SK-N-DZ (cell line): Measurements from ENCODE around the gene RNF17.

Experiments
- DNase-seq: peaks from one replicate; pipeline ENCODE4 v3.0.0-alpha.2; 2015; ENCODE audit warnings: low spot score

Gene RNF17

DNA sequence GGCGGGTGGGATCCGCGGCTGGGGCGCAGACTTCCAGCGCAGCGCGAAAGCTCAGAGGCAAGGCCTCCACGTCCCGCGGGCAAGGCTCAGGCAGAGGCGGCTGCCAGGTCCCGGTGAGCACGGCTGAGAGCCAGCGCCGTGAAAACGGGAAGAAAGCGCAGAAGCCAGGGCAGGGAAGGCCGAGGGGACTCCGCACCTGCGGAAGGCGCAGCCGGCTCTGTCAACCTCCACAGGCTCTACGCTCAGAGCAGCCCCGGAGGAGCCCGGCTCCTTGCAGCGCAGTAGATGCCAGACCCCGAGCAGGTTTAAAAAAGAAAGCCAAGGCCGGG is 131.0 kb downstream of the RNF17 start:
- DNase-seq = no peak

DNA sequence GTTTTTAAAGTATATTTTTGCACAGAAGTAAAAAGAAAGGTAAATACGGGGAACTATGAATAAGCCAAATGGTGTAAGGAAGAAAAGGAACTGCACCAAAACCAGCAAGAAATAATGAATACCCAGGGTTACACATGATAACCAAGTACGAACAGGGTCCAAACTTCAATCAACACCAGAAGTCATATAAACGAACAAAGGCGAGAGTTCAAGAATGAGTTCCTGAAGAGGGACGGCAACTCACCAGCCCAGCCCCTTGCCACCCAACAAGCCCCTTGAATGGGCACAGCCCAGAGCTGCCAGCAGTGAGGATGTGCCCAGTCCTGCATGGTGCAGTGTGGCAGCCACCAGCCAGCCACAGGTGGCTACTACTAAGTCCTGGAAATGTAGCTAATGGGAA is 132.1 kb downstream of the RNF17 start:
- DNase-seq = no peak

DNA sequence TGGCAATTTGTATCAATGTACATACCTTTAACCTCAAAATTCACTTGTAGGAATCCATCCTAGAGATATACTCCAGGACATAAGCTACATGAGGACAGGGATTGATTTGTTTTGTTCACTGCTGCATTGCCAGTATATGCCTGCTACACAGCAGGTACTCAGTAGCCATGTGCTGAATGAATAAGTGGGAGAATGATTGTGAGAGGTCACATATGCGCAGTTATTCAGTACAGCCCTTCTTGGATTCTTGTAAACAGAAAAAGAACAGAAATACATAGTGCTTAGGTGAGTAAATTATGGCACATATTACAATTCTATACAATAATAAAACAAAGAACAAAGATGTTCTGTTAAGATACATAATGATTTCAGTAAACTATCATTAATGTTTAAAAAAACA is 133.3 kb downstream of the RNF17 start:
- DNase-seq = no peak

DNA sequence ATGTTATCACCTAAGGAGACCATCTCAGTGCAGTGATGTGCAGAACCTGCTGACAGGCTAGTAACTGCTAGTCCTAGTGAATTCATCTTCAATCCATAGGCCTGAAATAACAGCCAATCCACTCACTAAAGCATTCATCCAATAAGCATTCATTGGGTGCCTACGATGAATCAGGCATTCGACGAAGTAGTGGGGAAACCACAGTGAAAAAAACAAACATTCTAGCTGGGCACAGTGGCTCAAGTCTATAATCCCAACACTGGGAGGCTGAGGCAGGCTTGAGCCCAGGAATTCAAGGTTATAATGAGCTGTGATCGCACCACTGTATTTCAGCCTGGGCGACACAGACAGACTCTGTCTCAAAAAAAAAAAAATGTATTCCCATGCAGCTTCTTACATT is 135.6 kb downstream of the RNF17 start:
- no peak for DNase-seq

DNA sequence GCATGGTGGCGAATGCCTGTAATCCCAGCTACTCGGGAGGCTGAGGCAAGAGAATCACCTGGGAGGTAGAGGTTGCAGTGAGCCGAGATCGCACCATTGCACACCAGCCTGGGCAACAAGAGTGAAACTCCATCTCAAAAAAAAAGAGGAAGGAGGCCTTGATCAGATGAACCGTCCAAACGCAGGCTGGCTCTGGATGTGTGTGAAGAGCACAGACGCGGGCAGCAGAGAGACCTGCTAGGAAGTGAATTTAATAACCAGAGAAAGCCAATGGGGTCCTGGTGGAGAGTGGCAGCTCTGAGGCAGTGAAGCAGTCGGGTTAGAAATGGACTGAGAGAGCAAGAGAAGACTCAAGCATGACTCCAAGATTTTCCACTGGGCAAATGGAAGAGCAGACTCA is 136.5 kb downstream of the RNF17 start:
- no peak for DNase-seq

DNA sequence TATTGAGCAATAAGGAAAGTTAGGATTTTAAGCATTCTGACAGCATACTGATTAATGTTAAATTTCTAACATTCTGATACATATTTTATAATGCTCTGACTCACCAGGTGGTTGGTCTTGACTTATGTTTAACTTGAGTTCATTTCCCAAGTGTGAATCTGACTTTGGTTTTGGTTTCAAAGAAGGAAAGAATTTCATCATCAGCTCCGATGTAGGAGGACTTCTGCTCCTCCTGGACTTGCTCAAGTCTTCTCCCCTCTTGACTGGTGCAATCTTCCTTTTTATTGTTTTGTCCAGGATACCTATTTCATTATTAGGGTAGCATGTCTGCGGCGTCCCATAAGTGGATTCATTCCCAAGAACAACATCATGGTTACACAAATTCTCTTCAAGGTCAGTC is 141.3 kb downstream of the RNF17 start:
- DNase-seq = no peak

DNA sequence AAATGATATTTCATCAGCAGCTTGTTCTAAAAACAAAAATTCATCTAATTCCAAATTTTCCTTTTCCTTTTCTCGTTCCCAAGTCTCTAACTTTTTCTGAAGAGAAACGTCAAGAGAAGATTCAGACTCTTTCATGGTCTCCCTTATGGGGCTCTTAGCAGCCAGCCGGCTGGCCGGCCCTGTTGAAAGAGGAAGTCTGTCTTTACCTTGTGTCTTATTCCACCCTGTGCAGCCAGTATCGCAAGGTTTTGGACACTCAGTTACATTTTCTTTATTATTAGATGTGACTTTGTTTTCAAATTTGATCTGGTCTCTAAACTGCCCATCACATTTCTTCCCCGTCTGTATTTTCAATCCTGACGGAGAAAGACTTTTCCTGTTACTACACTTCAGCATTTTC is 142.3 kb downstream of the RNF17 start:
- no peak for DNase-seq

DNA sequence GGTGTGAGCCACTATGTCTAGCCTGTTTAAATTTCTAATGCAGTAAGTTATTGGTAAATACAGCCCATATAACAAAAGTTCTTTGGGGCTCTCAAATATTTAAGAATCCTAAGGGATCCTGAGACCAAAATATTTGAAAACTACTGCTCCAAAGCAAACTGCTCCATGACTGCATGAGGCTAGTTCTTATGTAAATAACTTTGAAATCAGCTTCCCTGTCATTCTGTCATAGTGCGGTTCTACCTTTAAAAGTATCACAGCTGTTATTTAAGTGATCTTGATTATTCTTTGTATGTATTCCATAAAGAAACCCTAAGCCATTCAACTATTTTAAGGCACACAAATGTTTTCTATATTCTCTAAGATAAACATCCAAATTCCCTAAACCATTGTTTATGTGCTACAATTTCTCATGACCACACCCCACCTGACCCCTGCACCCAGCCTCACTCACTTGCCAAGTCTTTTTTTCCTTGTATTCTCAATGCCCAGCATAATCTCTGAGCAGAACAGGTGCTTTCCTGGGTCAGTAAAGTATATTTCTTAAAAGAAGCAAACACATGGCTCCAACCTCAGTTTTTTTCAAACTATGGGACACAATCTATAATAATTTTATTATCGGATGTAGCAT is 146.6 kb downstream of the RNF17 start:
- no peak for DNase-seq

DNA sequence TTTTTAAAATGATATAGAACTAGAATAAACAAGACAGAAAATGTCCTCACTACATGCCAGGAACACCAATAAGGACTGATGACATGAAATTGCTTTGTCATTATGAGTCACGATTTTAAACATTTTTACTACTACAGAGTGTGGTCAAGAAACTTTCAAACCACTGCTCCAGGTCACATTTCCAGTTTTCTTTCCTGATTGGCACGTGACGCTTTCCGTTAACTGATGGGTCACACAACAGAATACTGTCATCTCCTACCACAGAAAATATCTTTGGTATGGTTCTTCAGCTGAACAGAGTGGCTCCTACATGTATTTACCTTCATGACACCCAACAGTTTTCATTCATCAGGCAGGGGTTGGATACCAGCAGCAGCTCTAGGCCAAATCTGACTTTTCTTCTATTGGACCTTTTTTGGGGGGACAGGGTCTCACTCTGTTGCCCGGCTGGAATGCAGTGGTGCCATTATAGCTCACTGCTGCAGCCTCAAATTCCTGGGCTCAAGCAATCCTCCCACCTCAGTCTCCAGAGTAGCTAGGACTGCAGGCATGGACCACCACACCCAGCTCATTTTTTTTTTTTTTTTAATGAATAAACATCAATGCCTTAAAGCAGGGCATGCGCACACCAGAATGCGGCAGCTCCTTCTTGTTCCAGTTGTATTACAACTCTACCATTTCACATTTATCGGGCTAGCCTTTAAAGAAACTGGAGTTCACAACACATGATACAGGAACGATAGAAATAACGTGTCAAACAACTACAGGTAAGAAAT is 147.4 kb downstream of the RNF17 start:
- no peak for DNase-seq

DNA sequence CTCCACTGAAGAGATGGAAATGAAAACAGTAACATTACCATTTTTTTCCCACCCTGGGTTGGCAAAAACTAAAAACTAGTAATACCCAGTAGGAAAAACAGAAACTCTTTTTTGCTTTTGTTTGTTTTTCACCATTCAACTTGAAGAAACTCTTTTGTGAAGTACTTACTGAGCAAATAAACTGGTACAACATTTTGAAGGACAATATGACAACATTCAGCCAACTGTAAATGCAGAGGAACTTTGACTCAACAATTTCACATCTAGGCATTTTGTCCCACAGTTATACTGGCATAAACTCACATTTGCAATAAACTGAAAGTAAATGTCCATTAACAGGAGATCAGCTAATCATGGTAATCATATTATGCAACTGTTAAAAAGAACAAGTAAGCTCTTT is 152.5 kb downstream of the RNF17 start:
- DNase-seq = no peak

DNA sequence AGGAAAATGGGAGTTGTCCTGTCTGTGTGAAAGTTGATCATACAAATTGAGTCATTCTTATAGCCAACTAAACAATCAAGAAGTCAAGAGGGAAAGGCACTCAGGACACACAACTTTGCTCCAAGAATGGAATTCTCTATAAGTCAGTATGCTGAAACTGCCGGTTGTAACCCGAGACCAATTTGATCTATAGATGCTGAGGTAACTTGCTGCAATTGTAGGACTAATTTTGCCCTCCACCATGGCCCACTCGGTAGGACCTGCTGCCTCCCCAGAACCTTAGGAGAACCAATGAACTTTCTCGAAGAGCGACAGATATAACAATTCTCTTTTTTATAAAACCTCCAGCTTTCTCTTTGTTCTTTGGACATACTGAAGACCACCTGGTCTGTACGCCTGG is 157.0 kb downstream of the RNF17 start:
- DNase-seq = no peak

DNA sequence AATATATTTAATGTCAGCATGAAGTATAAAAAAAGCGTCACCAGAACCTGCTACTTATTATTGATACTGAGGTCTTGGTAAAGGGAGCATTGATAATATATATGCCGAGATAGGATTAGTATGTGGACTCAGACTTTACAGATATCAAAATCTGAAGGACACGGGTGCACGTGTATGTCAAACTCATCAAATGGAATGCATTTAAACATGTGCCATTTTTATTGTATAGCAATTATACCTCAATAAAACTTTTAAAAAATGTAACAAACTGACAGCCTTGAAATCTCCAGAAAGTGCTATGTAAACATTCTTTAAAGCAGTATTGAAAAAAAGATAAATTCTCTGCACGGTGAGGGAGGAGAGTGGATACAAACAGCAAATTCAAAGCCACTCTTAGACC is 157.9 kb downstream of the RNF17 start:
- DNase-seq = no peak

DNA sequence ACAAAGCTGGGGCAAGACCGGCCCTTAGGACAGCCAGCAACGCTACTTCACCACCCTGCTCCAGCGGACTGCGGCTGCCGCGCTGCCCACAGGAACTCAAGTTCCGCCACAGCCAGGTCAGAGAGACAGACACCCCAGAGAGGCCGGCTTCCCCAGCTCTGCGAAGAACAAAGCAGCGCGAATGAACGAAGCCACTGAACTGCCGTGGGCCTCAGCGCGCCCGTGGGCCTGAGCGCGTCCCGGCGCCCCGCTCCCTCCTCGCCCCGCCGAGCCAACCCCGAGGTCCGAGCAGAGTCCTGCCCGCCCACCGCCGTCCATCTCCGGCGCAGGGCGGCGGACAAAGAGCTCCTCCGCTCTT is 158.4 kb downstream of the RNF17 start:
- peak; percentile 28 for DNase-seq

DNA sequence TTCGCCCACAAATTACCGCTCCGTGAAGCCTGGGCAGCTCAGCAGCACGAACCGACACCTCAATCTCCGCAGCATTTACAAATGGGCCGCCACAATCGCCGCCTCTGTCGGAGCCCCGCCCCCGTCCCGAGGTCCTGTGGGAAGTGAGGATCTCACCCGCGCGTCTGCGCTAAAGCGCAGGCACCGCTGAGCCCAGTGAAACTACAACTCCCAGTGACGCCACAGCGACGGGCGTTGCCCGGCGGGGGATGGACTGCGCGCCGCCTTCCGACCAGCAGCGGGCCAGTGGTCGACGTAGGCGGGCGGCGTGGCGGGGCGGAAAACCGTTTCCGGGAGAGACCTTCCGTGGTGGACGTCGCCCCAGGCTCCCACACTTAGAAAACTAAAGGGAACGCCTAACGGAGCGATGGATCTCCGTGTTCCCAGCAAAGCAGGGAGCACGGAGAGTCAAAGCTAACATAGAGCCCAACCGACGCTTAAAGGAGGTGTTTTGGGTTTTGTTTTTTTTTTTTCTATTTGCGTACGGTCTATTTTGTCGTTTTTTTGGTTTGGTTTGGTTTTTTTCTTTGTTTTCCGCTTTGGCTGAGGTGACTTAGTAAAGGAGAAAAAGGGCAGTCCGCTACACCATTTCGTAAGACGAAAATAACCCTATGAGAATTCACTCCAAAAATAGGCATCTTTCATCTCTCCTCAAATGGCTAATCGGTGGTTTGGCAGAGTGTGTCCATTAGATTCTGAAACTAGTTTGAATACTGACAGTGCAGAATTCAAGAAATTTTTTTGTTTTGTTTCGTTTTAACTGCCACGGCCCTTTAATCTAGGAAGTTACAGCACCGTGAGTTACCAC is 159.0 kb downstream of the RNF17 start:
- peak; percentile 94 for DNase-seq

DNA sequence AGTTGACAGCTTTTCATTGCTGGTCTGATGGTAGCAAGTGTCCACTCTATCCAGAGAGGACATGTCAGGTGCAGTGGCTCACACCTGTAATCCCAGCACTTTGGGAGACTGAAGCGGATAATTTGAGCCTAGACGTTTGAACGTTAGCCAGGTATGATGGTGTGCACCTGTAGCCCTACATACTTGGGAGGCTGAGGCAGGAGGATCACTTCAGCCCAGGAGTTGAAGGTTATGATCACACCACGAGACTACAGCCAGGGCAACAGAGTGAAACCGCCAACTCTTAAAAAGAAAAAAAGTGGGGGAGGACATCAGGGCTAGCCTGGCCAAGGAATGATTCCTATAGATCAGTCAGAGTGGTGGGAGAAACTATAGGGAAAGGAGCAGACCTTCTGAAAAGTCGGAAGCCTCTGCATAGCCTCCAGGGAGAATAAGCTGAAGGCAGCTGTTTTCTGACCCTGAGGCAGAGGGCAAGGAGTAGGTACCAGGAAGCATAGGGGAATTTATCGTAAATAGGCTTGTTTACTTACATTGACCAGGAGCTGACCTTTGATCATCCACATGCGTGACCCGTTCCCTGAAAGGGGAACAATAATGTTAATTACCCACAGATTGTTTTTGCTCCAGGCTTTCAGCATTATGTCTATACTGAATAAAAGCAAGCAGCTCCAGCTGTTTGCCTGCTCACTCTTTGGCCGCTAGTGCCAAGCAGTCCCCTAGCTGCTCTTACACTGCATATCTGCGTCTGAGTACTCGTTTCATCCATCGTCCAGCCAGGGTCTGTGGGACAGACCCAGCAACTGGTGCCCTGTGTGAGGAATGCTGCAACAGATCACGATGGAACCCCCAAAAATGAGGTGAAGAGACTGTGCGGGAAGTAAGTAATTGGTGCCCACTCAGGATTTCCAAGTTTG is 161.6 kb downstream of the RNF17 start:
- DNase-seq = no peak

DNA sequence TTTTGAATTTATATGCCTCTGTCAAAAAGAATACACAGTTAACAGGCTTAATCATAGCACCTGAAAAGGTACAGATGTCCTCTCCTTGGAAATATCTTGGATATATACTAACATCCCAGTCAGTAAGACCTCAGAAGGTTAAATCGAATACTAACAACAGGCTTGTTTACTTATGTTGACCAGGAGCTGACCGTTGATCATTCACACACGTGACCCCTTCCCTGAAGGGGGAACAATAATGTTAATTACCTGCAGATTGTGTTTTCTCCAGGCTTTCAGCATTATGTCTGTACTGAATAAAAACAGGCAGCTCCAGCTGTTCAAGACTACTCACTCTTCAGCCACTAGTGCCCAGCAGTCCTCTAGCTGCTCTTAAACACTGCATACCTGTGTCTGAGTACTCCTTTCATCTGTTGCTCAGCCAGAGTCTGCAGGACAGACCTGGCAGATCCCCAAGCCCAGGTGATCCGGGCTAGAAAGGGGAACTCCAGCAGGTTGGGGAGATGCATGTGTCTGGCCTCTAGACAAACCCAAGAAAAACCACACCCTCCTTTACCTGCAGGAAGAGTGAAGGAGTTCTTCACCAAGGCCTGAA is 163.9 kb downstream of the RNF17 start:
- DNase-seq = no peak

DNA sequence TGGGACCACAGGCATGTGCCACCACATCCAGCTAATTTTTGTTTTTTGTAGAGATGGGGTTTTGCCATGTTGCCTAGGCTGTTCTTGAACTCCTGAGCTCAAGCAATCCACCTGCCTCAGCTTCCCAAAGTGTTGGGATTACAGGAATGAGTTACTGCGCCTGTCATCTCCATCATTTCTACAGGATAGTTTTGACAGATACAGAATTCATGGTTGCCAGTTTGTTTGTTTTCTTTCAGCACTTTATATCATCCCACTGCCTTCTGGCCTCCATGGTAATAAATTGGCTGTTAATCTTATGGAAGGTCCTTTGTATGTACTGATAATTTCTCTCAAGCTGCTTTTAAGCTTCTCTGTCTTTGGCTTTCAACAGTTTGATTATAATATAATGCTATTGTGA is 165.2 kb downstream of the RNF17 start:
- no peak for DNase-seq
